Right lobe of liver (tissue), 6 donors: ENCODE data around the gene CCHCR1. TPM values are rescaled to one million over a fixed set of nuclear protein-coding genes. Genes with fewer than 3 reads are reported as not detected.

Source experiments
- ATAC-seq, 4 donors: fragments of 200-7000 bp; cut with Tn5 transposase; one replicate each; pipeline ENCODE4 v1.9.1; 2020; ENCODE audit warnings: mild to moderate bottlenecking in 4 of 4, moderate library complexity in 4 of 4
- DNase-seq, 3 donors: peaks; one replicate each; pipeline ENCODE4 v3.0.0-alpha.2; 2020
- H3K27ac ChIP-seq, 3 donors: fragments of 200-600 bp; one replicate each; pipeline ENCODE4 v1.8.0; 2022
- H3K27me3 ChIP-seq, 2 donors: fragments of 200-600 bp; one replicate each; pipeline ENCODE4 v1.8.0; 2022
- H3K36me3 ChIP-seq, 4 donors: fragments of 200-600 bp; sonication (generic) in 1 of 4; one replicate each; pipeline versions ENCODE4 v1.5.1 to v1.8.0; 2017 to 2022; ENCODE audit warnings: control low read depth in 1 of 4
- H3K4me1 ChIP-seq, 4 donors: fragments of 200-600 bp; sonication (generic) in 1 of 4; one replicate each; pipeline versions ENCODE4 v1.5.1 to v1.8.0; 2017 to 2022; ENCODE audit warnings: control low read depth in 1 of 4
- H3K4me3 ChIP-seq, 3 donors: fragments of 200-600 bp; one replicate each; pipeline ENCODE4 v1.8.0; 2022
- H3K9me3 ChIP-seq, 4 donors: fragments of 200-600 bp; sonication (generic) in 1 of 4; one replicate each; pipeline versions ENCODE4 v1.5.1 to v1.8.0; 2017 to 2022; ENCODE audit warnings: control low read depth in 1 of 4
- CTCF ChIP-seq, 4 donors: fragments of 200-600 bp in 3 of 4; fragments of 450-650 bp in 1 of 4; IDR thresholded peaks; one replicate each; pipeline versions ENCODE4 v1.5.1 to v1.8.0; 2016 to 2022; ENCODE audit warnings: antibody characterized with exemption in 4 of 4, mild to moderate bottlenecking in 2 of 4
- POLR2A ChIP-seq: fragments of 450-650 bp; IDR thresholded peaks from one replicate; pipeline ENCODE4 v1.6.1; 2017; ENCODE audit warnings: antibody characterized with exemption, mild to moderate bottlenecking
- WGBS: methylation state at CpG from one replicate; pipeline ENCODE4 v1.1.6; 2018; ENCODE audit warnings: low coverage, low lambda C conversion rate; ENCODE audit not compliant: insufficient coverage; ENCODE audit errors: missing lambda C conversion rate; 5-methylcytosine and 5-hydroxymethylcytosine counted together
- intact Hi-C, 2 donors: fragments of 100-400 bp; cut with DNase I; formaldehyde crosslinking; loops; one replicate each; pipeline versions ENCODE4 v1.11.2 to v1.14.1; 2022
- total RNA-seq, 6 experiments: library from RNA; depleted of rRNA in 2 of 6; stranded (reverse); fragments of >200 nt in 2 of 6; fragmentation: NEBNext Ultra II Directional in 3 of 6; extraction: Animal tissue kit (Norgen Biotek cat#: 25700) in 3 of 6; gene quantifications; one replicate each; pipeline versions ENCODE4 v1.1.0 to v1.2.4, GENCODE V29; 2016 to 2023
- donor health status: DM: no; HTN: yes; CAD: no.
- donor health status: DM: no; HTN: no; CAD: no.
- donor health status: DM: no; HTN: no; CAD: no.
- donor health status: DM: no; HTN: yes; CAD: no.
- donor health status: DM: no; HTN: yes; CAD: no.

Gene CCHCR1
- total RNA-seq, 6 experiments from 2014 or later = 6.0 to 9.1 (median 8.0) TPM

- intact Hi-C loops = loop anchor here (5.0 to 10.0 kb wide), 3 partner anchors 53 to 238 kb away; no protein-coding TSS in a partner anchor
- WGBS = 45% methylated on average over 3 of the region's 4 CpGs
- H3K9me3 ChIP-seq = no peaks in the 10 kb centered on the region
- H3K4me3 ChIP-seq = no peak overlapping the region
- no peak for TF ChIP-seq POLR2A
- TF ChIP-seq CTCF (IDR thresholded peaks at IDR 0.05) = no peak
- no peak overlapping the region for H3K27ac ChIP-seq
- ATAC-seq (peak in 1 of 4 donors; percentile 22), DNase-seq (no peak)
- H3K36me3 ChIP-seq = no peaks in the 10 kb centered on the region
- H3K4me1 ChIP-seq = no peaks in the 10 kb centered on the region
- no peaks in the 10 kb centered on the region for H3K27me3 ChIP-seq
Observed at GRCh38 chr6:31139599-31139998, 18.0 kb downstream of the CCHCR1 start.

- Histone ChIP-seq H3K36me3 (no peaks in the 10 kb centered on the region), H3K4me3 (no peak within 1 kb of the TSS), H3K9me3 (no peaks in the 10 kb centered on the region), H3K4me1 (no peaks in the 10 kb centered on the region), H3K27ac (no peak within 1 kb of the TSS), H3K27me3 (no peaks in the 10 kb centered on the region)
- TF ChIP-seq CTCF (IDR thresholded peaks at IDR 0.05) (no peak), POLR2A (no peak)
- no peak for ATAC-seq
- DNase-seq = no peak
- no CpG with 5 or more reads among the region's 4 CpGs for WGBS
- intact Hi-C loops = loop anchor here (5.0 to 10.0 kb wide), 3 partner anchors 53 to 238 kb away; no protein-coding TSS in a partner anchor
Observed at GRCh38 chr6:31138982-31139381, 18.6 kb downstream of the CCHCR1 start, which contains the start of gene PSORS1C2. TSS of gene PSORS1C2 (minus strand) at chr6:31139066. CDS start at chr6:31139026, 40 bp downstream.

DNA sequence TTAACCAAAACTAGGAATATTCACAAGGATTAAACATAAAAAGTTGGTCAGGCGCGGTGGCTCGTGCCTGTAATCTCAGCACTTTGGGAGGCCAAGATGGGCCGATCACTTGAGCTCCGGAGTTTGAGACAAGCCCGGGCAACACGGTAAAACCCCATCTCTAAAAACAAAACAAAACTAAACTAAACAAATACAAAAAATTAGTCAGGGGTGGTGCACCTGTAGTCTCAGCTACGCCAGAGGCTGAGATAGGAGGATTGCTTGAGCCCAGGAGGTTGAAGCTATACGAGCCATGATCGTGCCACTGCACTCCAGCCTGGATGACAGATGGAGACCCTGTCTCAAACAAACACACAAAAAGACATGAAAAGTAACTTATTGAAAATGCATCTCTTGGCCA, 21.9 kb downstream of the CCHCR1 start:
- Histone ChIP-seq H3K27me3 (no peaks in the 10 kb centered on the region), H3K27ac (no peak overlapping the region), H3K36me3 (no peaks in the 10 kb centered on the region), H3K4me3 (no peak overlapping the region), H3K9me3 (no peaks in the 10 kb centered on the region), H3K4me1 (no peaks in the 10 kb centered on the region)
- 76% methylated on average over 8 of the region's 10 CpGs for WGBS
- DNase-seq (no peak), ATAC-seq (no peak)
- TF ChIP-seq POLR2A (no peak), CTCF (IDR thresholded peaks at IDR 0.05) (no peak)
- intact Hi-C loops = loop anchor here (5.0 to 10.0 kb wide), 3 partner anchors 57 to 242 kb away; no protein-coding TSS in a partner anchor

- no peak for ATAC-seq
- no peak for TF ChIP-seq POLR2A
- no peak for DNase-seq
- H3K27me3 ChIP-seq = no peaks in the 10 kb centered on the region
- 57% methylated on average over 6 of the region's 6 CpGs for WGBS
- H3K4me1 ChIP-seq = no peaks in the 10 kb centered on the region
- H3K9me3 ChIP-seq = no peaks in the 10 kb centered on the region
- intact Hi-C loops = loop anchor here in 1 of 2 donors (10.0 kb wide), 1 partner anchor 242 kb away; no protein-coding TSS in a partner anchor
- no peak overlapping the region for H3K4me3 ChIP-seq
- no peak overlapping the region for H3K27ac ChIP-seq
- H3K36me3 ChIP-seq = no peaks in the 10 kb centered on the region
Observed at GRCh38 chr6:31132806-31133205, 24.8 kb downstream of the CCHCR1 start.

- intact Hi-C loops = loop anchor here in 1 of 2 donors (10.0 kb wide), 1 partner anchor 243 kb away; no protein-coding TSS in a partner anchor
- Histone ChIP-seq H3K27me3 (no peaks in the 10 kb centered on the region), H3K36me3 (no peaks in the 10 kb centered on the region), H3K9me3 (no peaks in the 10 kb centered on the region), H3K27ac (no peak overlapping the region), H3K4me1 (no peaks in the 10 kb centered on the region), H3K4me3 (no peak overlapping the region)
- no peak for TF ChIP-seq CTCF (IDR thresholded peaks at IDR 0.05)
- TF ChIP-seq POLR2A = no peak
- 84% methylated on average over 3 of the region's 3 CpGs for WGBS
- ATAC-seq (no peak), DNase-seq (no peak)
Observed at GRCh38 chr6:31131595-31131994, 26.0 kb downstream of the CCHCR1 start.
